ENCODE results near the gene MYO7A. TPM values are rescaled to one million over a fixed set of nuclear protein-coding genes. Genes with fewer than 3 reads are reported as not detected.

Gene MYO7A
- total RNA-seq, 2 experiments from 2014 or later: 0.61 to 0.63 TPM

- H3K4me1 ChIP-seq (ENCODE audit: insufficient read depth, low read length): peaks cover 3% of the 10 kb centered on the region
- Mint-ChIP-seq H3K9me3 (no peaks in the 10 kb centered on the region), H3K27ac (no peak overlapping the region), H3K4me1 (ENCODE audit: low read depth) (no peaks in the 10 kb centered on the region), H3K36me3 (ENCODE audit: low read depth) (no peaks in the 10 kb centered on the region), H3K27me3 (no peaks in the 10 kb centered on the region), H3K4me3 (no peak overlapping the region)
- ChIA-PET CTCF (no interaction called here), POLR2A (no interaction called here)
- H3K9me3 ChIP-seq (ENCODE audit: control insufficient read depth in 1 of 2, insufficient read depth in 1 of 2, low read length in 2 of 2): no peaks in the 10 kb centered on the region
- DNase-seq (no peak), ATAC-seq (ENCODE audit: poor library complexity) (no peak)
- H3K4me3 ChIP-seq (ENCODE audit: low read length): no peak overlapping the region
- H3K27ac ChIP-seq (ENCODE audit: low read depth in 1 of 2, low read length in 2 of 2): no peak overlapping the region
- no peak for TF ChIP-seq CTCF (IDR thresholded peaks at IDR 0.05)
- no peaks in the 10 kb centered on the region for H3K36me3 ChIP-seq (ENCODE audit: insufficient read depth, low read length)
- intact Hi-C loops (cut with DNase I, micrococcal nuclease): no loop called here
- H3K27me3 ChIP-seq (ENCODE audit: control insufficient read depth in 1 of 2, insufficient read depth in 2 of 2, low read length in 2 of 2): no peaks in the 10 kb centered on the region
These were observed 32.0 kb downstream of the MYO7A start for GRCh38 chr11:77159937-77160495.

DNA sequence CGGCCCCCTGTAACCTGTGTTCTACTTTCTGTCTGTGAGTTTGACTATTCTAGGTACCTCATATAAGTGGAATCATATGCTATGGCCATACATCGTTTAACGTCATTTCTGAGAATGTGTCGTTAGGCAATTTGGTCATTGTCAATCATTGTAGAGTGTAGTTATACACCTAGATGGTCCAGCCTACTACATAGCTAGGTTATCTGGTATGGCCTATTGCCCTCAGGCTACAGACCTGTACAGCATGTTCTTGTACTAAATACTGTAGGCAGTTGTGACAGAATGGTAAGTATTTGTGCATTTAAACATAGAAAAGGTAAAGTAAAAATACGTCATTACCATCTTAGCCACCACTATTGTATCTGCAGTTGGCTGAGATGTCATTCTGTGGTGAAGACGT, 35.2 kb downstream of the MYO7A start:
- Histone ChIP-seq H3K27me3 (ENCODE audit: control insufficient read depth in 1 of 2, insufficient read depth in 2 of 2, low read length in 2 of 2) (no peaks in the 10 kb centered on the region), H3K36me3 (ENCODE audit: insufficient read depth, low read length) (no peaks in the 10 kb centered on the region), H3K4me1 (ENCODE audit: insufficient read depth, low read length) (no peaks in the 10 kb centered on the region), H3K27ac (ENCODE audit: low read depth in 1 of 2, low read length in 2 of 2) (no peak overlapping the region), H3K4me3 (ENCODE audit: low read length) (no peak overlapping the region), H3K9me3 (ENCODE audit: control insufficient read depth in 1 of 2, insufficient read depth in 1 of 2, low read length in 2 of 2) (no peaks in the 10 kb centered on the region)
- H3K27ac Mint-ChIP-seq: no peak overlapping the region
- ATAC-seq (ENCODE audit: poor library complexity): no peak
- DNase-seq: no peak
- intact Hi-C loops (cut with DNase I, micrococcal nuclease): no loop called here
- no peak overlapping the region for H3K4me3 Mint-ChIP-seq
- no peaks in the 10 kb centered on the region for H3K9me3 Mint-ChIP-seq
- H3K4me1 Mint-ChIP-seq (ENCODE audit: low read depth): no peaks in the 10 kb centered on the region
- POLR2A ChIA-PET: no interaction called here
- CTCF ChIA-PET: no interaction called here
- H3K36me3 Mint-ChIP-seq (ENCODE audit: low read depth): no peaks in the 10 kb centered on the region
- TF ChIP-seq CTCF (IDR thresholded peaks at IDR 0.05): no peak
- no peaks in the 10 kb centered on the region for H3K27me3 Mint-ChIP-seq

GRCh38 chr11:77165066-77165465, 37.0 kb downstream of the MYO7A start:
- H3K27me3 ChIP-seq (ENCODE audit: control insufficient read depth in 1 of 2, insufficient read depth in 2 of 2, low read length in 2 of 2): no peaks in the 10 kb centered on the region
- no peaks in the 10 kb centered on the region for H3K36me3 ChIP-seq (ENCODE audit: insufficient read depth, low read length)
- DNase-seq: no peak
- ATAC-seq (ENCODE audit: poor library complexity): no peak
- no peaks in the 10 kb centered on the region for H3K36me3 Mint-ChIP-seq (ENCODE audit: low read depth)
- H3K27ac ChIP-seq (ENCODE audit: low read depth in 1 of 2, low read length in 2 of 2): no peak overlapping the region
- no peaks in the 10 kb centered on the region for H3K27me3 Mint-ChIP-seq
- ChIA-PET CTCF (no interaction called here), POLR2A (no interaction called here)
- intact Hi-C loops (cut with DNase I, micrococcal nuclease): no loop called here
- no peaks in the 10 kb centered on the region for H3K4me1 Mint-ChIP-seq (ENCODE audit: low read depth)
- no peaks in the 10 kb centered on the region for H3K9me3 Mint-ChIP-seq
- no peak overlapping the region for H3K27ac Mint-ChIP-seq
- no peaks in the 10 kb centered on the region for H3K4me1 ChIP-seq (ENCODE audit: insufficient read depth, low read length)
- H3K4me3 Mint-ChIP-seq: no peak overlapping the region
- H3K9me3 ChIP-seq (ENCODE audit: control insufficient read depth in 1 of 2, insufficient read depth in 1 of 2, low read length in 2 of 2): no peaks in the 10 kb centered on the region
- no peak for TF ChIP-seq CTCF (IDR thresholded peaks at IDR 0.05)
- no peak overlapping the region for H3K4me3 ChIP-seq (ENCODE audit: low read length)

Measured in CD4-positive, alpha-beta T cell (primary cell).